HG03103 (cell line): ENCODE data around the gene SP100.
A peak's percentile ranks its signal among the peaks of the same experiment; 100 is the strongest.

Source experiments
- ATAC-seq: cut with Tn5 transposase; IDR thresholded peaks from one replicate; pipeline ENCODE4 v1.9.1; 2021; ENCODE audit warnings: low read depth; ENCODE audit not compliant: unreplicated experiment

SP100 gene

GRCh38 chr2:230521386-230521785 is 105.4 kb downstream of the SP100 start:
- no peak for ATAC-seq

GRCh38 chr2:230525682-230526081 is 109.7 kb downstream of the SP100 start:
- ATAC-seq = no peak

DNA sequence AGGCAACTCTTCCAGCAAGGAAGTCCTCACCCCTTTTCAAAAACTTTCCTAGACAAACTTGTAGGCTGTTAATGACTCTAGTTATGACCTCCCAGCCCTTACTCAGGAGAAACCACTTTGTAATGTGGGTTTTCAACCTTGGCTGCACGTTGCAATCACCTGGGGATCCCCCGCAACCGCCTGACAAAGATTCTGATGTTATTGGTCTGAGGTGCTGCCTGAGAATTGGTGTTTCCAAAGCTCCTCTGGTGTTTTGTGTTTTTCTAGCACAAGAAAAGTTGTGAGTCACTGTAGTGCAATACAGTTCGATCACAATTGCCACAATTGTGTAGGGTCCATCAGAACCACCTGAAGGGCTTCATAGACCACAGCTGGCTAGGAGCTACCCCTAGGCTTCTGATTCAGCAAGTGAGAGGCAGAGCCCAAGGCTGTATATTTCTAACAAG is 121.6 kb downstream of the SP100 start:
- peak; percentile 46 for ATAC-seq

DNA sequence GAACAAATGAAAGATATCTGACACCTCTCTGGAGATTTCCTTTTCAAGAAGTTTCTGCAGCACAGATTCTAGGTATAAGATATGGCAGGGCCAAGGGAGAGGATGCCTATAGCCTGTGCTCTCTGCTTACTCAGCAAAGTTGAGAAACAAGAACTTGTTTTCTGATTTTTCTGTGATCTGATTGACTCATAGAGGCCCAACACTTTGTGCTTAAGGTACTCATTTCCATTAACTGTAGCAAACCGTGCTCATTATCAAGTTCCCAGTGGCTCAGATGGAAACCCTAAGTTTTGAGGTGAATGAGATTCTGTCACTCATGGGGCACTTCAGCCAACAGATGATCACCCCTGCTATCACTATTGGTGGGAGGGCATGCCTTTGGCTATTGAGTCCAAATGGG is 124.3 kb downstream of the SP100 start:
- no peak for ATAC-seq

GRCh38 chr2:230541934-230542380 is 126.0 kb downstream of the SP100 start:
- ATAC-seq = peak; percentile 58

- no peak for ATAC-seq
These were observed 126.8 kb downstream of the SP100 start for GRCh38 chr2:230542751-230543150.

DNA sequence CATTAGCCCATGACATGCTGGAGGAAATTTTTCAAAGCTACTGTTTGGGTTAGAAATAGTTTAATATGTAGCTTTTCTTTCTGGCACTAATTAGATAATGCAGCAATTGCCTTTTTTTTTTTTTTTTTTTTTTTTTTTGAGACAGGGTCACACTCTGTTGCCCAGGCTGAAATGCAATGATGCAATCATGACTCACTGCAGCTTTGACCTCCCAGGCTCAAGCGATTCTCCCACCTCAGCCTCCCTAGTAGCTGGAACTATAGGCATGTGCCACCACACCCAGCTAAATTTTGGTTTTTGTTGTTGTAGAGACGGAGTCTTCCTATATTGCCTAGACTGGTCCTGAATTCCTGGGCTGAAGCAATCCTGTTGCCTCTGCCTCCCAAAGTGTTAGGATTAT is 136.2 kb downstream of the SP100 start:
- no peak for ATAC-seq

DNA sequence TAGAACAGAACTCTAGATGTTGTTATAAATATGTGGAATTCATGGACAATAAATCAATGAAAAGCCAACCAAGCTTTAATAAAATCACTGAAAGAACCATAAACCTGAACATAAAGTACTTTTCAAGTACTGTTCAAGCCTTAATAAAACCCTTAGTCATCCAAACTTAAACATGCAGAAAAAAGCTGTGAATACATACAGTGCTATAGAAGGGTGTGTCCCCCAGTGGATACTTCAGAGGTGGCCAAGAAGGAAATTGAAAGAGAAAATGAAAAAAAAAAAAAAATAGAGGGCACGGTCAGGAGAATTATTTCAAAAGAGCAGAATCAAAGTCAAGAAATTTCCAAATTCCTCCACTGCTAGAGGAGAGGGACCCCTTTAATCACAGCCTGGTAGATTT is 141.1 kb downstream of the SP100 start:
- ATAC-seq = no peak

- ATAC-seq = peak; percentile 75
These were observed 149.1 kb downstream of the SP100 start for GRCh38 chr2:230564805-230565779.

- no peak for ATAC-seq
These were observed 153.3 kb downstream of the SP100 start for GRCh38 chr2:230569298-230569697.

DNA sequence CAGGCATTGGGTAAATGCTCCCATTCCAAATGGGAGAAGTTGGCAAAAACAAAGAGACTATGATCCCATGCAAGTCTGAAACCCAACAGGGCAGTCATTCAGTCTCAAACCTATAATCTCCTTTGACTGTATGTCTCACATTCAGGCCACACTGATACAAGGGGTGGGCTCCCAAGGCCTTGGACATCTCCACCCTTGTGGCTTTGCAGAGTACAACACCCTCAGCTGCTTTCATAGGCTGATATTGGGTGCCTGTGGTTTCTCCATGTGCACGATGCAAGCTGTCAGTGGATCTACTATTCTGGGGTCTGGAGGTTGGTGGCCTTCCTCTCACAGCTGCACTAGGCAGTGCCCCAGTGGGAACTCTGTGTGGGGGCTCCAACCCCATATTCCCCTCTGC is 155.0 kb downstream of the SP100 start:
- ATAC-seq = no peak

- ATAC-seq = no peak
These were observed 159.8 kb downstream of the SP100 start for GRCh38 chr2:230575642-230576324.

DNA sequence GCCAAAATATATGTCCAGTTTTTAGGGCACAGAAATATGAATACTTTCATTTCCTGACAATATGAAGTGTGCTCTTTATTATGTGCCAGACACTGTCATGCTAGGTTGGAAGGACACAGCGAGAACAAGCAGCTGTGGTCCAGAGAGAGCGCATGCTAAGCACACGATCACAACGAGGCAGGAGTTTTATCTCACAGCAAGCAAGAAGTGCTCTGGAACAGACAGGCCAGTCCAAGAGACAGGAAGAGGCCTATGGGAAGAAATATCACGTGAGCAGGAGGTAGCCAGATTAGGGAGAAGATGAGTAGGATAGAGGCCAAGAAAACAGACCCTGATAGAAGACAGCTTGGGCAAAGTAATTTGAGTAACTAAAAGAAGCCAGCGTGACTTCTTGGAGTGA is 161.1 kb downstream of the SP100 start:
- ATAC-seq = no peak

GRCh38 chr2:230578106-230578505 is 162.1 kb downstream of the SP100 start:
- ATAC-seq = no peak

DNA sequence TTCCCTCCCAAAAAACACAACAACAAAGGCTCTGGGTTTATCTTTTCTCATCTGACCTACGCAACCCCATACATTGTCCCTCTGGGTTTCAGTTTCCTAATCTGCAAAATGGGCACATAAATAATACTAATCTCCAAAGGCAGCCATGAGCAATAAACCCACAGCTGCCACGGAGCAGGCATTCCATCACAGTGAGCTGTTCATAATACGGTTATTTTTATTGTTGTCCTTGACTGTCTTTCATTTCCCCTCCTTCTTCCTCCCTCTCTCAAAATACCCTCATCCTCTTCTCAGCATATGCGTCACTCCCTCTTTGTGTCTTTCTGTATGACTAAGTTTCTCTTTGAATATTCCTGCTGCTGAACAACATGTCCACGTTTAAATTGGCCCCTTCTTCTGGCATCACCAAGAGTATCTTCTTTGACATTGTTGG is 166.9 kb downstream of the SP100 start:
- peak; percentile 71 for ATAC-seq

DNA sequence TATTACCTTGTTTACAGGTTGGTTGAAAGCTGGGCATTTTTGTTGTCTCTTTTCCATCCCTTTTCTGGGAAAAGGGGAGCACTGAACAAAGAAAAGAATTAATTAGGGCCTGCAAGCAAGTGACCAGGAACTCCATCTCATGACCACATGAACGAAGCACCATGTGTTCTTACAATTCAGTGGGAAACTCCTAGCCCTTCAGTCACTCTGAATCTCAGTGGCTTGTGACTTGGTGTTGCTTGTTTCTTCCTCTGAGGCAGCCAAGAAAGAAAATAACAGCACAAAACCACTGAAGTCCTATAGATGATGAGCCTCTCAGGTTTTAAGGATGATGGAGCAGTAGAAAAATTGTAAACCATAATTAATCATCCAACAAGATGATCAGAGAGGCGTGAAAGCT is 167.6 kb downstream of the SP100 start:
- ATAC-seq = no peak

- ATAC-seq = no peak
These were observed 170.5 kb downstream of the SP100 start for GRCh38 chr2:230586328-230586982.

DNA sequence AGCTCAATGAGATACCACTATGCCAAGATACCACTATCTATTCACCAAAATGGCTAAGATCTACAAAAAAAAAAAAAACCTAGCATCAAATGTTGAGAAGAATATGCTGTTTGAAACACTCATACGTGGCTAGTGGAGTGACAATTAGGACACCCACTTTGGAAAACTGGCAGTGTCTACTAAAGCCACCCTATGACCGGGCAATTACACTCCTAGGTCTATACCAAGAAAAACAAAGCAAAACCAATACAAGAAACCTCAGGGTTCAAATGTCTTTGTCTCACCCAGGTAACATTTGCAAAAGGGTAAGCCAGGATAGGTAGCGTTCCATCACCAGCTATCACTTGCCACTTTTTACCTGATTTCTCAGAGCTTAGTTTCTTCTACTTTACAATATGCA is 173.0 kb downstream of the SP100 start:
- ATAC-seq = no peak

GRCh38 chr2:230589497-230590015 is 173.6 kb downstream of the SP100 start:
- ATAC-seq = peak; percentile 94

DNA sequence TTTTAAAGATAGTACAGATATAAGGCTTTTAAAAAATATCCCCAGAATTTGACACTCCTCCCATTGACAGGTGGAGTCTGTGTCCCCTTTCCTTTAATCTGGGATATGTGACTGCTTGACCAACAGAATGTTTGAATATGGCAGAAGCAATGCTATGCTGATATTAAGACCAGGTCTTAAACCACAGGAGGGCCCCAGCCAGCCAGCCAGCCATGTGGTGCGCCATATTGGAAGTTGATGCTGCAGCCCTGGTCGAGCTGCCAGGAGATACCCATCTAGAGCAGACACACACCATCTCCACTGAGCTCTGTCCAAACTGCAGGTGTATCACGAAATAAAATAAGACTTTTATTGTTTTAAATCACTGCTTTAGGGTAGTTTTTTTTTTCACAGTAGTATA is 174.3 kb downstream of the SP100 start:
- ATAC-seq = no peak

- no peak for ATAC-seq
These were observed 175.8 kb downstream of the SP100 start for GRCh38 chr2:230591850-230592249.
